SK-N-SH treated with all-trans-retinoic acid at 6 μM for 48 hours (cell line): ENCODE data around the gene KIF18A.
"Not testable (repeated sequence)": the region's sequence is repeated elsewhere in the genome, so short reads cannot be mapped to it uniquely, and the experiment has no call there.

Experiments
- ATAC-seq: fragments of 200-7000 bp; cut with Tn5 transposase; 3 replicates; pipeline ENCODE4 v1.9.1; 2020; ENCODE audit warnings: mild to moderate bottlenecking, moderate library complexity
- ARNTL ChIP-seq: fragments of 450-650 bp; formaldehyde crosslinking; IDR thresholded peaks from 2 replicates; pipeline ENCODE4 v1.5.0; 2020; ENCODE audit warnings: low read depth, mild to moderate bottlenecking, moderate library complexity, borderline replicate concordance
- CREB5 ChIP-seq: fragments of 250-450 bp; sonication (Bioruptor Pico); IDR thresholded peaks from 2 replicates; pipeline ENCODE4 v1.5.1; 2020; ENCODE audit warnings: low read depth, mild to moderate bottlenecking, moderate library complexity
- CSDC2 ChIP-seq: fragments of 250-450 bp; sonication (Bioruptor Pico); IDR thresholded peaks from 2 replicates; pipeline ENCODE4 v1.5.0; 2020; ENCODE audit warnings: mild to moderate bottlenecking, moderate library complexity
- CSRNP3 ChIP-seq: fragments of 250-450 bp; sonication (Bioruptor Pico); IDR thresholded peaks from 2 replicates; pipeline ENCODE4 v1.5.1; 2021; ENCODE audit warnings: mild to moderate bottlenecking, moderate library complexity
- ESRRG ChIP-seq: fragments of 250-450 bp; sonication (Bioruptor Pico); IDR thresholded peaks from 2 replicates; pipeline ENCODE4 v1.6.1; 2021; ENCODE audit warnings: mild to moderate bottlenecking
- GLIS3 ChIP-seq: fragments of 250-450 bp; sonication (Bioruptor Pico); IDR thresholded peaks from 2 replicates; pipeline ENCODE4 v1.5.0; 2020; ENCODE audit warnings: mild to moderate bottlenecking, moderate library complexity
- ISL1 ChIP-seq: fragments of 250-450 bp; sonication (Bioruptor Pico); IDR thresholded peaks from 2 replicates; pipeline ENCODE4 v2.1.2; 2022; ENCODE audit warnings: mild to moderate bottlenecking, moderate library complexity
- OSR1 ChIP-seq: fragments of 250-450 bp; sonication (Bioruptor Pico); IDR thresholded peaks from 2 replicates; pipeline ENCODE4 v1.8.0; 2022; ENCODE audit warnings: moderate library complexity, mild to moderate bottlenecking, inconsistent platforms
- POU6F1 ChIP-seq: fragments of 250-450 bp; sonication (Bioruptor Pico); IDR thresholded peaks from 2 replicates; pipeline ENCODE4 v1.8.0; 2021; ENCODE audit warnings: low read depth, mild to moderate bottlenecking, moderate library complexity, borderline replicate concordance
- PPARA ChIP-seq: fragments of 250-450 bp; sonication (Bioruptor Pico); IDR thresholded peaks from 2 replicates; pipeline ENCODE4 v1.5.0; 2020; ENCODE audit warnings: mild to moderate bottlenecking, borderline replicate concordance
- SNAI2 ChIP-seq: fragments of 250-450 bp; sonication (Bioruptor Pico); IDR thresholded peaks from 2 replicates; pipeline ENCODE4 v1.5.0; 2020; ENCODE audit warnings: mild to moderate bottlenecking, moderate library complexity
- TOX ChIP-seq: fragments of 250-450 bp; sonication (Bioruptor Pico); IDR thresholded peaks from 2 replicates; pipeline ENCODE4 v1.8.0; 2021; ENCODE audit warnings: mild to moderate bottlenecking, moderate library complexity, borderline replicate concordance
- TSHZ2 ChIP-seq: fragments of 250-450 bp; sonication (Bioruptor Pico); IDR thresholded peaks from 2 replicates; pipeline ENCODE4 v1.5.0; 2020; ENCODE audit warnings: mild to moderate bottlenecking, moderate library complexity
- ZC3H10 ChIP-seq: fragments of 250-450 bp; sonication (Bioruptor Pico); IDR thresholded peaks from 2 replicates; pipeline ENCODE4 v1.5.1; 2021; ENCODE audit warnings: mild to moderate bottlenecking, moderate library complexity
- ZFP3 ChIP-seq: fragments of 250-450 bp; sonication (Bioruptor Pico); IDR thresholded peaks from 2 replicates; pipeline ENCODE4 v1.5.0; 2020; ENCODE audit warnings: mild to moderate bottlenecking, moderate library complexity
- ZFP30 ChIP-seq: fragments of 450-650 bp; formaldehyde crosslinking; IDR thresholded peaks from 2 replicates; pipeline ENCODE4 v1.5.0; 2022; ENCODE audit warnings: mild to moderate bottlenecking, moderate library complexity
- ZNF565 ChIP-seq: fragments of 450-650 bp; formaldehyde crosslinking; conservative IDR thresholded peaks from 2 replicates; pipeline ENCODE4 v1.5.0; 2020; ENCODE audit warnings: low read depth, mild to moderate bottlenecking, moderate library complexity
- ZNF70 ChIP-seq: fragments of 450-650 bp; formaldehyde crosslinking; IDR thresholded peaks from 2 replicates; pipeline ENCODE4 v1.5.0; 2020; ENCODE audit warnings: mild to moderate bottlenecking, moderate library complexity
- ZNF8 ChIP-seq: fragments of 450-650 bp; formaldehyde crosslinking; IDR thresholded peaks from 2 replicates; pipeline ENCODE4 v1.5.0; 2020; ENCODE audit warnings: mild to moderate bottlenecking, moderate library complexity

The KIF18A gene

GRCh38 chr11:28140689-28141455 is 32.9 kb upstream of the KIF18A start (continued):
- TF ChIP-seq ZNF565 (CRISPR knock-in tag) (no peak), PPARA (CRISPR knock-in tag) (no peak), ISL1 (CRISPR knock-in tag) (no peak)

GRCh38 chr11:28139841-28140415 is 32.0 kb upstream of the KIF18A start:
- ATAC-seq, result no peak

GRCh38 chr11:28137832-28138231 is 29.9 kb upstream of the KIF18A start:
- no peak for ATAC-seq
- no peak for TF ChIP-seq ARNTL (CRISPR knock-in tag)
- TF ChIP-seq ZNF565 (CRISPR knock-in tag), result no peak

More at GRCh38 chr11:28139841-28140415, 32.0 kb upstream of the KIF18A start:
- TF ChIP-seq CSRNP3 (CRISPR knock-in tag) (no peak), GLIS3 (no peak), ZFP30 (CRISPR knock-in tag) (no peak), ZC3H10 (no peak), ZFP3 (CRISPR knock-in tag) (no peak), ISL1 (CRISPR knock-in tag) (no peak), ZNF8 (no peak), TSHZ2 (CRISPR knock-in tag) (no peak), ARNTL (CRISPR knock-in tag) (no peak)
- TF ChIP-seq, all 23 proteins: peak for 0

GRCh38 chr11:28137366-28137765 is 29.4 kb upstream of the KIF18A start:
- TF ChIP-seq ZC3H10, result no peak
- TF ChIP-seq CSDC2, result no peak
- no peak for TF ChIP-seq POU6F1 (CRISPR knock-in tag)
- no peak for TF ChIP-seq ZNF565 (CRISPR knock-in tag)
- no peak for TF ChIP-seq SNAI2 (CRISPR knock-in tag)
- no peak for TF ChIP-seq ZFP30 (CRISPR knock-in tag)
- TF ChIP-seq CREB5, result no peak
- no peak for TF ChIP-seq ZNF70 (CRISPR knock-in tag)
- no peak for TF ChIP-seq PPARA (CRISPR knock-in tag)
- TF ChIP-seq ZNF8, result no peak
- no peak for TF ChIP-seq OSR1 (CRISPR knock-in tag)
- no peak for TF ChIP-seq TSHZ2 (CRISPR knock-in tag)
- TF ChIP-seq ISL1 (CRISPR knock-in tag), result no peak
- no peak for TF ChIP-seq ESRRG (CRISPR knock-in tag)
- no peak for TF ChIP-seq TOX
- no peak for ATAC-seq

GRCh38 chr11:28136157-28136556 is 28.2 kb upstream of the KIF18A start:
- not testable (repeated sequence) for ATAC-seq
